Right renal pelvis (tissue), 4 donors: ENCODE results near the gene MAN2A2. TPM values are rescaled to one million over a fixed set of nuclear protein-coding genes. Genes with fewer than 3 reads are reported as not detected.
"Not testable (repeated sequence)": the region's sequence is repeated elsewhere in the genome, so short reads cannot be mapped to it uniquely, and the experiment has no call there.

Source experiments
- DNase-seq, 4 donors: peaks; one replicate each; pipeline ENCODE4 v3.0.0-alpha.2; 2013; ENCODE audit warnings: low read depth in 4 of 4, low spot score in 3 of 4, missing footprints in 1 of 4
- polyA plus RNA-seq, 4 donors: library from polyadenylated mRNA; unstranded; fragments of 120-200 nt; gene quantifications; one replicate each; pipeline ENCODE4 v1.2.1, GENCODE V29; 2013; ENCODE audit not compliant: insufficient read length in 4 of 4

MAN2A2 gene
- polyA plus RNA-seq, 4 donors, result 44.8 to 53.3 (median 50.0) TPM

DNA sequence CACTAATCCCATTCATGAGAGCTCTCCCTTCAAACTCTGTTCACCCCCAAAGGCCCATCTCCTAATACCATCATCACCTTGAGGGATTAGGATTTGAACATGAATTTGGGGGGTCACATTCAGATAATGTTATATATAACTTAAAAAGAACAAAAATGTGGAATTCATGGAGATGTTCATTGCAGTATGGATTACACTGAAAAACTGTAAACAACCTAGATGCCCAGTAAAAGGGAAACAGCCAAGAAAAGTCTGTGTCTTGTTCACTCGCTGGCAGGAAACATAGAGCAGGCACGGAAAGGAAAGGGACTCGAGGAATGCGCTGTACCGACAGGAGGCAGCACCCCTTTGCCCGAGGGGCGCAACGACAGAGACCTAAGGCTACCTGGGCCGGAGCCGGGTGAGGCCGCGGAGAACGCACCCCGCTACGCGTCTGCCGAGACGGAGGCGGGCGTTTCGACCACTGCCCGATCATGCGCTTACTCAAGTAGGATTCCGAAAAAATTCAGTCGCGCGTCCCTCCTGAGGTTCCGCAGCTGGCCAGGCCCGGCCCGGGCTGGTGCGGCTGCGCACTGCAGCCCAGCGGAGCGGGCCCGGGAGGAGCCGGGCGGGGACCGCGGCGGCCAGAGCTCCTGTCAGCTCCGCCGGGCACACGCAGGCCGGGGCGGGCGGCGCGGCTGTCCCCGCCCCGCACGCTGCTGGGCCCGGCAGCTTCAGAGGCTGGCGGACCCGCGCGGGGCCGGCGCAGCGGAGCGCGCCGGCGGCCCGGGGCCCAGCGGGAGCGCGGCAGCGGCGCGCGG is 862 bp upstream of the MAN2A2 start:
- DNase-seq, result peak in 3 of 4 donors; percentile 65 to 69 (median 68)

DNA sequence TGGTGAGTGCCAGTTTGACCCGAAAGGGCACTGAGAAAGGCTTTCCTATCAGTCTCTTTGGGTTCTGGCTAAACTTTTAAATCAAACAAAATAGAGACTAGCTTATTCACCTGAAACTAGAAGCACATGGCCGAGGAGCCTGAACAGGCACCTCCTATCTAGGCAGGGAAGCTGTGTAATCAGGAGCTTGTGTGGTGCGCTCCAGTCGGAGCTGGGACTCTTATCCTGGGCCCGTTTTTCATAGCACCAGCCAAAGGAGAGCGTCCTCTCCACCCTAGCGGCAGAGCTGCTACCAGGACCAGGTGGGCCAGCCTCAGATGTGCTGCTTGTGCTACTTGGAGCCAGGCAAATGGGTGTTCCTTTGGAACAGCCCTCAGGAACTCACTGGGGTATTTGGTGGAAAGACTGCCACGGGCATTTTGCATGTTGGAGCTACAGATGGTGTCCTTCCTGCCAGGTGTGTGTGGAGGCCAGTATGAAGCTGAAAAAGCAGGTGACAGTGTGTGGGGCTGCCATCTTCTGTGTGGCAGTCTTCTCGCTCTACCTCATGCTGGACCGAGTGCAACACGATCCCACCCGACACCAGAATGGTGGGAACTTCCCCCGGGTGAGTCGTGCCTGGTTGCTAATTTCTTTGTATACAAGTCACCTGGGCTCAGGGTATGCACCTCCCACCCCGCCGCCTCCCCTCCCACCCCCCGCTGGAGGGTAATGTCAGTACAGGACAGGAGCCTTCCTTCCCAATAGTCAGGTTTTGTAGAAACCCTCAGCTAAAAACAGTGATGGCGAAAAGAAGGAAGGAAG is 833 bp downstream of the MAN2A2 start:
- DNase-seq, result no peak

DNA sequence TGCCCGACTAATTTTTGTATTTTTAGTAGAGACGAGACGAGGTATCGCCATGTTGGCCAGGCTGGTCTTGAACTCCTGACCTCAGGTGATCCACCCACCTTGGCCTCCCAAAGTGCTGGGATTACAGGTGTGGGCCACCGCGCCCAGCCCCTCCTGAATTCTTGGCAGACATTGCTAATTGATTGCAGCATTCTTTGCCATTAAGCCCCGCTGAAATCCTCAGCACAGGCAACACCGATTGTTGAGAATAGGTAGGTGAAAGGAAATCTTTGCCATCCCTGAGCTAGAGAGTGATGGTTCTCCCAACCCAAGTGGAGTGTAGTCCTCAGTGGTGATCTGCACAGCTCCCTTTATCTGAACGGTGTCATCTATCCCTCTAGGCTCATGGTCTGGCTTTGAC is 1.6 kb downstream of the MAN2A2 start:
- no peak for DNase-seq

DNA sequence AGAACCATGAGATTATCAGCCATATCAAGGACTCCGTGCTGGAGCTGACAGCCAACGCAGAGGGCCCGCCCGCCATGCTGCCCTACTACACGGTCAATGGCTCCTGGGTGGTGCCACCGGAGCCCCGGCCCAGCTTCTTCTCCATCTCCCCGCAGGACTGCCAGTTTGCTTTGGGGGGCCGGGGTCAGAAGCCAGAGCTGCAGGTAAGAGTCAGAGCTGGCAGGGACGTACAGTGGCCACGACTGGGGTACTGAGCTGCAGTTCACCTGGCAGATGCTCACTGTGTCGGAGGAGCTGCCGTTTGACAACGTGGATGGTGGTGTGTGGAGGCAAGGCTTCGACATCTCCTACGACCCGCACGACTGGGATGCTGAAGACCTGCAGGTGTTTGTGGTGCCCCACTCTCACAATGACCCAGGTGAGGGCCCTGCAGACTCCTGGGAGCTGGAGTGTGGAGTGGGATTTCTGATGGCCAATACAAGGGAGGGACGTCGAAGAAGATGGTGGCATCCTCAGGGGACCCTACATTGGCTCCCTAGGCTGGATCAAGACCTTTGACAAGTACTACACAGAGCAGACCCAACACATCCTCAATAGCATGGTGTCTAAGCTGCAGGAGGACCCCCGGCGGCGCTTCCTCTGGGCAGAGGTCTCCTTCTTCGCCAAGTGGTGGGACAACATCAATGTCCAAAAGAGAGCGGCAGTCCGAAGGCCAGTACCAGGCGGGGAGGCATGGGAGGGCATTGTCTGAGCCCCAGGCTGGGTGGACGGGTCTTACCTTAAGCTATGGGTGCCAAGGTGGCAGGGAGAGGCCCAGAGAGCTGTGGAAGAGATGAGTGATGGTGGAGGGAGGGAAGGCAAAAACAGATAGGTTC is 2.4 kb downstream of the MAN2A2 start:
- no peak for DNase-seq

DNA sequence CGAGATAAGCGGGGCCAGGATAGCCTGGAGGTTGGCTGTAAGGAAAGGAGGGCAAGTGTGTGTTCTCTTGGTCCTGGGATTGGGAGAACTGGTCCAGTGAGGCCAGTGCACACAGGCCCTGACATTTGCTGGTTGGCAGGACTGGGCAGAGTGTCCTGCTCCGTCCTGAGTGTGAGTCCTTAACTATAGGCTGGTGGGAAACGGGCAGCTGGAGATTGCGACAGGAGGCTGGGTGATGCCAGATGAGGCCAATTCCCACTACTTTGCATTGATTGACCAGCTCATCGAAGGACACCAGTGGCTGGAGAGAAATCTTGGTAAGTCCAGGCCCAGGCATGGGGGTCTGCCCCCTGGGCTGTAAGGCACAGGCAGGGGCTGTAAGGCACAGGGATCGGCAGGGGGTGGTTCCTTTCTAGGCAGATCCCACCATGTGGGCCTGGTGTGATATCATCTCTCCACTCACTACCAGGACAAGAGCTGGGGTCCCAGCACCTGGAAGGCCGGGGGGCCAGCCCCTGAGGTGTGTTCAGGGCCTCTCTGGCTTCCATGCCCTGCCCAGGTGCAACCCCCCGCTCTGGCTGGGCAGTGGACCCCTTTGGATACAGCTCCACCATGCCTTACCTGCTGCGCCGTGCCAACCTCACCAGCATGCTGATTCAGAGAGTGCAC is 3.2 kb downstream of the MAN2A2 start:
- DNase-seq, result no peak

DNA sequence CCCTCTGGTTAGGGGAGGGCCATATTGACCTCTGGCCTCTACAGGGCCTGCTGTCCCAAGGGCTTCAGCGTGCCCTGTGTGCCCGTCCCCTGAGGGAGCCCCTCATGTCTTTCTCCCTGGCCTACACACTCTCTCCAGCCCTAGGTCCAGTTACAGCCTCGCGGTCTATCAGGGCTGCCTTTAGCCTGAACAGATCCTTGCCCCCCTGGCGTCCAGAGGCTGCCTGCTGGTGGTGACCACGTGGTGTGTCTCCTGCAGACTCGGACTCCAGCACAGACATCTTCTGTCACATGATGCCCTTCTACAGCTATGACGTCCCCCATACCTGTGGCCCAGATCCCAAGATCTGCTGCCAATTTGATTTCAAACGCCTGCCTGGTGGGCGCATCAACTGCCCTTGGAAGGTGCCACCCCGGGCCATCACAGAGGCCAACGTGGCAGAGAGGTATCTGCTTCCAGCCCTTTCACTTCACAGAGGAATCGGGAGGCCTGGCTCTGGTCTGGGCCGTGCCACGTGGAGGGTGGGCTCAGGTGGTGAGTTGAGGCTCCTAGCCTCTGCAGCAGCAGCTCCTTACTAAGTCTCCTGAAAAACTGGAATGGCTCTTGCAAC is 4.1 kb downstream of the MAN2A2 start:
- DNase-seq, result no peak

DNA sequence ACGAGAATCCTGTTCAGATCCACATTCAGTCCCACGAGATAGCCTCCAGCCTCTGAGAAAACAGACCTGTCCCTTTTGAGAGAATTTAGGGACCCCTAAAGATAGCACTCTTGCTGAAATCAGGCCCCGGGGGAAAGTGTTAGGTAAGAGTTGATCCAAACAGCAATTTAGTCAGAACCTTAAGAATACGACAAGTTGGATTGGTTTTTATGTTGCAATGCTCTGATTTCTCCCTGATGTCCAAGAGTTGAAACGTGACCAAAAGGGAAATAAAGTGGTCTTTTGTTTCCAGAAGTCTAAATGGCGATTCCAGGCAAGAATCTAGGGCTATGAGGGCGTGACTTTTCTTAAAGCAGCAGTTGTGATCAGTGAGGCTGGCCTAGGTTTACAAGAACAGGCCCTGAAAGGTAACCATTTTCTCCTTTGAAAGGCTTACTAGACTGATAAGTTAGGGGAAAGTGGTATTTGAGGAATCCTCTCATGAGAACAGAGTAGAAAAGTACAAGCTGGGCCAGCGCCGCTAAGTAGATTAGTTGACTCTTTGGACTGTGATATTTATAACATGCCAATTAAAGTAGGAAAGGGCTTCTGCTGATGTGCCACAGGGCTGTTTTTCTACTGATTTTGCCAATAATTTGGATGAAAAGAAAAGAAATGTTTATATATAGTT is 4.9 kb downstream of the MAN2A2 start:
- no peak for DNase-seq

DNA sequence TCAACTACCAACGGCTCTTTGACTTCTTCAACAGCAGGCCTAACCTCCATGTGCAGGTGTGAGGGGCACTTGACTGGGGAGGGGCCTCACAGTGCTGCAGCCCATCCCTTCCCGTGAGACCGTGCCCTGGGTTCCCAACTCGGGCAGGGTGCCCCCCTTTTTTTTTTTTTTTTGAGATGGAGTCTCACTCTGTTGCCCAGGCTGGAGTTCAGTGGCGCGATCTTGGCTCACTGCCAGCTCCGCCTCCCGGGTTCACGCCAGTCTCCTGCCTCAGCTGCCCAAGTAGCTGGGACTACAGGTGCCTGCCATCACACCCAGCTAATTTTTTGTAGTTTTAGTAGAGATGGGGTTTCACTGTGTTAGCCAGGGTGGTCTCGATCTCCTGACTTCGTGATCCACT is 6.3 kb downstream of the MAN2A2 start:
- DNase-seq, result not testable (repeated sequence)

DNA sequence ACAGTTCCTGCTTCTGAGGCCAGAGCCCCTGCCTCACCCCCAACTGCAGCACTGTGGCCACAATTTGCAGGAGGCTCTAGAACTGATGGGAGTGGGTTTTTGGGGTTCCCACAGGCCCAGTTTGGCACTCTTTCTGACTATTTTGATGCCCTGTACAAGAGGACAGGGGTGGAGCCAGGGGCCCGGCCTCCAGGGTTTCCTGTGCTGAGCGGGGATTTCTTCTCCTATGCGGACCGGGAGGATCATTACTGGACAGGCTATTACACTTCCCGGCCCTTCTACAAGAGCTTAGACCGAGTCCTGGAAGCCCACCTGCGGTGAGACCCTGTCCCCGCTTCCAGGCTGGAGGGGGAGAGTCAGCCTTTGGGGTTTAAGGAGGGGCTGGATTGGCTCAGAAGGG is 6.9 kb downstream of the MAN2A2 start:
- DNase-seq, result no peak

DNA sequence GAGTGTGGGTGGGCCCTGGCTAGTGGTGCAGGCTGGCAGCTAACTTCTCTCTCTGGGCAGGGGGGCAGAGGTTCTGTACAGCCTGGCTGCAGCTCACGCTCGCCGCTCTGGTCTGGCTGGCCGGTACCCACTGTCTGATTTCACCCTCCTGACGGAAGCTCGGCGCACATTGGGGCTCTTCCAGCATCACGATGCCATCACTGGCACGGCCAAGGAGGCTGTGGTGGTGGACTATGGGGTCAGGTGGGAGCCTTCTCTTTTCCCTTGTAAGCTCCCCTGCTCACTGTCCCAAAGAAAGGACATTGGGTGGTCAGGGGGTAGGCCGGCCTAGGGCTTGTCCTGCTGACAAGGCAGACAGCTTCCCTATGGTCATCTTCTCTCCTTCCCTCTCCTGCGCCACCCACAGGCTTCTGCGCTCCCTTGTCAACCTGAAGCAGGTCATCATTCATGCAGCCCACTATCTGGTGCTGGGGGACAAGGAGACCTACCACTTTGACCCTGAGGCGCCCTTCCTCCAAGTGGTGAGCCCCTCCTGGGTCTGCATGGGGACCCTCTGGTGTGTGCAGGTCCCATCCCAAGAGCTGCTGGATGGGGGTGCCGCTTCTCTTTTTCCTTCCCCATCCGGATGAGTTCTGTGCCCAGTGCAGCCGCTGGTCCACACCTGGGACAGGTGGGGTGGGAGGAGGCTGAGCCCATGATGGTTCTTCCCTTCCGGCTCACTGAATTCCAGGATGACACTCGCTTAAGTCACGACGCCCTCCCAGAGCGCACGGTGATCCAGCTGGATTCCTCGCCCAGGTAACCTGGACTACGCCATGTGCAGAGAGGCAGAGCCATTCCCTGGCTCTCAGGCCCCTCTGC is 7.6 kb downstream of the MAN2A2 start:
- DNase-seq, result no peak

DNA sequence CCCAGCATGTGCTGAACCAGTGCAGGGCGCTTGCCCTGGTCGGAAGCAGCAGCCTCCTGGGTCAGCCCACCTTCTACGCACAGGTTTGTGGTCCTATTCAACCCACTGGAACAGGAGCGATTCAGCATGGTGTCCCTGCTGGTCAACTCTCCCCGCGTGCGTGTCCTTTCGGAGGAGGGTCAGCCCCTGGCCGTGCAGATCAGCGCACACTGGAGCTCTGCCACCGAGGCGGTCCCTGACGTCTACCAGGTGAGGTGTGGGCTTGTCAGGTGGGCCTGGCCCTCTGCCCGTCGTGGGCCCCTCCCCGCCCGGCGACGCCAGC is 8.2 kb downstream of the MAN2A2 start:
- no peak for DNase-seq

DNA sequence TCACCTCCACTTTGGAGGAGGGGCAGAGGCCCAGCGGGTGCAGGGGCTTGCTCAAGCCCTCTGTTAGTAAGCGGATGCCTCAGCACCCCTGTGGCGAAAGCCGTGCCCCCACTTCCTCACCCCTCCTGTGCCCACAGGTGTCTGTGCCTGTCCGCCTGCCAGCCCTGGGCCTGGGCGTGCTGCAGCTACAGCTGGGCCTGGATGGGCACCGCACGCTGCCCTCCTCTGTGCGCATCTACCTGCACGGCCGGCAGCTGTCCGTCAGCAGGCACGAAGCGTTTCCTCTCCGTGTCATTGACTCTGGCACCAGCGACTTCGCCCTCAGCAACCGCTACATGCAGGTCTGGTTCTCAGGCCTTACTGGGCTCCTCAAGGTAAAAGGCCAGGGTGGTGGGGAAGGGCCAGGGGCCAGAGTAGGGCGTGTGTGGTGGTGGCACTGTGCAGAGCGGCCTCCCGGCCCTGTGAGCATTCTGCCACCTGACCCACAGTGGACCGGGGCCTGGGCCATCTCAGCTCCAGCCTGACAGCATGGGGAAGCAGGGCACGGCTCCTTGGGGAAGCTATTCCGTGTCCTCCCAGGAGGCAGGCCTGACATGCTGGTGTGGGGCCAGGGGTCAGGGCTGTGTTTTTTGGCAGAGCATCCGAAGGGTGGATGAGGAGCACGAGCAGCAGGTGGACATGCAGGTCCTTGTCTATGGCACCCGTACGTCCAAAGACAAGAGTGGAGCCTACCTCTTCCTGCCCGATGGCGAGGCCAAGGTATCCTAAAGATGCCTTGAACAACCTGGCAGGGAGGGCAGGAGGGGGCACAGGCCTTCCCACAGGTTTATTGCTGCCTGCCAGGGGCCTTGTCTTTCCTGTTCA is 9.0 kb downstream of the MAN2A2 start:
- no peak for DNase-seq

DNA sequence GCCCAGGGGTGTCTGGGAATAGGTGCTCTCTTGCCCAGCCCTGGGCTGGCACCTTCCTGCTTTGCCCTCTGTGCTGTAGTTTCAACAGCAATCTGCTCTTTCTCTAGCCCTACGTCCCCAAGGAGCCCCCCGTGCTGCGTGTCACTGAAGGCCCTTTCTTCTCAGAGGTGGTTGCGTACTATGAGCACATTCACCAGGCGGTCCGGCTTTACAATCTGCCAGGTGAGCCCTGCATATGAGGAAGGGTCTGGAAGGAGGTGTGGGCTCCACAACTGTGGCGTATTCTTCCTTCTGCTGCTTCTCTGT is 9.6 kb downstream of the MAN2A2 start:
- no peak for DNase-seq

DNA sequence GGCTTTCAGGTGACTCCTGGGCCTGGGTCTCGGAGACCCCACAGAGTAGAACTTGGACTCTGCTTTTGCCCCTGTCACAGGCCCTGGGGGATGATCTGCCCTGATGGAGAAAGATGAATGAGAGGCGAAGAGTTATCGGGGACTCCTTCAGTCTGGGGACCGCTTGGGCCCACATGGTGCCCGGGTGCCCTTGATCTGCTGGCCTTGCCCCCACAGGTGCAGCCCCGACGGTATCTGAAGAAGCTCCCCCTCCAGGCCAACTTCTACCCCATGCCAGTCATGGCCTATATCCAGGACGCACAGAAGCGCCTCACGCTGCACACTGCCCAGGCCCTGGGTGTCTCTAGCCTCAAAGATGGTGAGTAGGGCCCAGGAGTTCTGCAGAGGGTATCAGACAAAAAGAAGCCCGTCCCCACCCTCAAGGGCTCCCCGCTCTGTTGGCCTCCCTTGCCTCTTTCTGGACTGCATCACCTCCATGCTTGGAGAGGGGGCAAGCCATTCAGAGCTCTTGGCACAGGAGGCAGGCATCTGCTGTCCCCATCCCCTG is 10.4 kb downstream of the MAN2A2 start:
- DNase-seq, result no peak

DNA sequence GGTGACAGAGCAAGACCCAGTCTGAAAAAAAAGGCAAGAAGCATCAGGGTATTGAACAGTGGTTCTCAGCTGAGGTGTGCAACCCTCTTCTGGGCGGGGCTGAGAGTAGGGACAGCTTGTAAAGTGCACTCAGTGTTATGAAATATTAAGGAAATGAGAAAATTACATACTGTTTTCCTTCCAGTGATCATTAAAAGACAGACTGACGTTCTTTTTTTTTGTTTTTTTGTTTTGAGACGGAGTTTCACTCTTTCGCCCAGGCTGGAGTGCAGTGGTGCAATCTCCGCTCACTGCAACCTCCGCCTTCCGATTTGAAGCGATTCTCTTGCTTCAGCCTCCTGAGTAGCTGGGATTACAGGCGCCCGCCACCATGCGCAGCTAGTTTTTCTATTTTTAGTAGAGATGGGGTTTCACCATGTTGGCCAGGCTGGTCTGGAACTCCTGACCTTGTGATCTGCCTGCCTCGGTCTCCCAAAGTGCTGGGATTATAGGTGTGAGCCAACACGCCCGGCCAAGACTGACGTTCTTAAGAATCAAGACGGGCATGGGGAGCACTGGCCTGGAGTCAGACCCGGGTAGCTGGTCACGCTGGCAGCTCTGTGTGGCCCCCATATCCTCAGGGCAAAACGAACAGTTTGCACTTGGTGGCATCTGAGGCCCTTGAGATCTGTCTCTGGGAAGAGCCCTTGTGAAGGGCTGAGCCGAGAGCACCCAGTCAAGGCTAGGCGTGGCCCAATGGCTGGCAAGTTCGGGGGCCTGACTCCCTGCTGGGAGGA is 11.4 kb downstream of the MAN2A2 start:
- no peak for DNase-seq

DNA sequence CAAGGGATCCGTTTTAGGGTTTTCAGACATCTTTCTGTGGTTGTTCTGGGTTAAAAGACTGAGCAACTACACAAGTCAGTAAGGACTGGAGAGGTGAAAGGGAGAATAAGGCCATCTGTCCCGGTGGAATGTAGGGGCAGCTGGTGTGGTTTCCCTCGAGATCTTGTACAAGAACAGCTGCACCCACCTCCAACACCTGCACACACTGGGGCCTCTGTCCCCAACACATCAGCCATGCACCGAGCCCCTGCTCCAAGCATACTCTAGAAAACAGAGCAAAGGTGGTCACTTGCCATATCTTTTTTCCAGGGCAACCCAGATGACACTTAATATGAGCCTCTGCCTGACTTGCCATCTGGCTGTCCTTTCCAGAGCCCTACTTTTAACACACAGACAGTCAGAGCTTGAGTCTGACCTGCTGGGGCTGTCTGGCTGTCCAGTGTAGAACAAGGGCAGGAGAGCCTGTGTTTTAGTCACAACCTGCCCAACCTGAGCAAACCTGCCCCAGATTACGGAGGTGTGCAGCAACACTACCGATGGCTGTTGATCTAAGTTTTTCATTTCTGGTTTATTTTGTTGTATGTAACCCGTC is 12.2 kb downstream of the MAN2A2 start:
- DNase-seq, result no peak
